ENCODE measurements around the gene UBE2G1.
A peak's percentile ranks its signal among the peaks of the same experiment; 100 is the strongest.
"Not testable (repeated sequence)": the region's sequence is repeated elsewhere in the genome, so short reads cannot be mapped to it uniquely, and the experiment has no call there.

Gene UBE2G1

DNA sequence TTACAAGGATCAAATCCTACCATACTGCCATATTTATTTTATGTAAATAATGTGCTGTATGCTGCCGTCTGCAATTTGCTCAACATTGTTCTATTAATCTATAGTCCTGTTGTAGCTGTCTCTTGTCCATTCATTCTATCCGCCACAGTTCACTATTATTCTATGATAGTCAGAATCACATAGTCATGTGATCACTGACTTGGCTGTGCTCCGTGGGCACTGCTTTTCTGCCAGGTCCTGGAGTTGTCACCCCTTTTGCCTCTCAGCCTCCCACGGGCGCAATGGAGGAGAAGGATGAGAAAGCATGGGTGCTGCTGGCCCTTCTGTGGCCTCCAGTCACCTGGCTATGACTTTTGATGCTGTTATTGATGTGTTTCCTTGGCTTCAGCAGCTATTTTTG is 65.4 kb downstream of the UBE2G1 start:
- no peak for DNase-seq (ENCODE audit: low spot score)

DNA sequence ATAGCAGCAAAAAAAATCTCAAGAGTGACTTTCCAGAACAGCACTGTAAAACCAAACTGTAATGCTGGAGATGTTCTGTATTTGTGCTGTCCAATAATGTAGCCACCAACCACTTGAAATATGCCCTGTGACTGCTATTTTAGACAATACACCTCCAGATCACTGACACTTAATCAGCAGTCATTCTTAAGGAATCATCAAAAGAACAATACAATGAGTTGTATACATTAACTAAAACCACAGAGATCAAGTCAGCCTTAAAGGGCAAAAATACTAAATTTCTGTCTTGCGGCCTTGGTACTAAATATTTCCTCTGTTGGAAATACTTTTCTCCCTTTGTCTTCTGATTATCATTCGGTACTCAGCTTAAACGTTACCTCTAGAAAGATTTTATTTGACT is 69.1 kb downstream of the UBE2G1 start:
- DNase-seq (ENCODE audit: low spot score), result no peak

DNA sequence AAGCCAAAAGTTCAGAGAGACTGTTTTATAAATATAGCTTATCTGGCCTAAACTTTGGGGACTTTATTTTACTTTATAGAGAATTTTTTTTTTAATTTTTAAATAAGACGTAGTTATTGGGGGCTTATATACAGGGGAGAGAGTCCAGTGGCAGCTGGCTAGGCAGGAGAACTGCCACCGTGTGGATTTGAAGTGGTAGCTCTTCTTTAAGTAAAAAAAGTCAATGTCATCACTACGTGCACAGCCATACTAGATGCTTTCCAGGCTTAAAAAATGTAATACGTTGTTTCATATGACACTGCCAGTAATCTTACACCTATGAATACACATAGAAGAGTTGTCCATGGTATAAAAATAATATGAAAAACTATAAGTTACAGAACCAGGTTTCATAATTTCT is 70.8 kb downstream of the UBE2G1 start:
- DNase-seq (ENCODE audit: low spot score), result no peak

DNA sequence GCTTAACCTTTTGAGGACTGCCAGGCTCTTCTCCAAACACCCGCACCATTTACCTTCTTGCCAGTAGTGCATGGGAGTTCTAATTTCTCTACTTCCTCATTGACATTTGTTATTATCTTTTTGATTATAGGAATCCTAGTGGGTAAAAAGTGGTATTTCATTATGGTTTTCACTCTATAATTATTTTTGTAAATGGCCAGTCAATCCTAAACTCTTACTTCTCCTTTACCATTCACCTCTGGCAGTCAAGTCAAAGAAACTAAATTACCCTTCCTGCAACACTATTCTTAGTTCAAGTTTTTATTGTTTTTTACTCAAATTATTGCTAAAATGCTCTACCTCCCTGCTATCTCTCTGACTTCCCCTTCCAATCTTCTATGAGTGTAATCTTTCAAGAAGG is 72.9 kb downstream of the UBE2G1 start:
- DNase-seq (ENCODE audit: low spot score), result no peak

DNA sequence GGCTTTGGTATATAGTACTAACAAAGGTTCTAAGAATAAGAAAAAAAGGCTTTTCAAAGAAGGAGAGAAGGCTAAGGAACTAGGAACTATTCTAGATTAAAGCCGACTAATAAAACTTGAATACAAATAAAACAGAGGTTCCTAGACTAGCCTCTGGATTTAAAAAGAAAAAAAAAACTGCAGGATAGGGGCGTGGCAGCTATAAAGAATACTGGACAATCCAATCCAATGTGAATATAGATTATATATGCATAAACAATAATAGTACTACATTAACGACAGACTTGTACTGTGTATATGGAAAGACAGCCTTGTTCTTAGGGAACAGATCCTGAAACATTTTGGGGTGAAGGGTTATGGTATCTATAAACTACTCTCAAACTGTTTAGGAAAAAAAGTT is 78.8 kb downstream of the UBE2G1 start:
- DNase-seq (ENCODE audit: low spot score), result no peak

DNA sequence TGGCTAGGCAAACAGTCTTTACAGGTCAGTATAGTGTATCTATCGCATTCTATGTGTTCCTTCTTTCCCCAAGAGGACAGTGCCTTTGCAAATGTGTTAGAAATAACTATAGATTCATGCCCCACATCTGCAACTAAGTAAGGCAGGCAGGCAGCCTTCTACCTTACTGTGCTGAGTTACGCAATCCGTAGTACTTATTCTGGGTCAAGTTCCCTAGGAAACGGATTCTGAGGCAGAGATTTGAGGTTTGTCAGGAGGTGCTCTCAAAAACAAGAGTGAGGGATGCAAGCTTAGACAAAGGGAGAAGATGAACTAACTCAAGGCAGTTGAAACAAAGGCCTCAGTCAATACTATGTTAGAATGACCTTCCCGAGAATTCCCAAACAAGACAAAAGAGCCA is 90.0 kb downstream of the UBE2G1 start:
- DNase-seq (ENCODE audit: low spot score), result no peak

DNA sequence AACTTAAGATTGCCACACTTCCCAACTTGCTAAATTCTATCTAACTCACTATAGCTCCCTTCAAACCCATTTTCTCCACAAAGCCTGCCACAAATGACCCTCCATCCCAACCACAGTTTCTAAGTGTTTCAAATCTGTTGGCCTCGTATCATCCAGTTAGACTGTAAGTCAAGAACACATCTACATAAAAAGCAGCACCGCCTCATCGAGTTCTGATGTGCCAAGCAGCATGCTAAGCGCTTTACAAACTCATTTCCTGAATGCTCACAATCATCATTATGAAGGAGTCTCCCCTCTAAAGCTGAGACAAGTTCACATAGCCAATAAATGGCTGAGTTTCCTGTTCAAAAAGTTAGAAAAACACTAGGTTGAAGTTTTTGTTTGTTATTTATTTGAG is 93.5 kb downstream of the UBE2G1 start:
- DNase-seq (ENCODE audit: low spot score), result no peak

DNA sequence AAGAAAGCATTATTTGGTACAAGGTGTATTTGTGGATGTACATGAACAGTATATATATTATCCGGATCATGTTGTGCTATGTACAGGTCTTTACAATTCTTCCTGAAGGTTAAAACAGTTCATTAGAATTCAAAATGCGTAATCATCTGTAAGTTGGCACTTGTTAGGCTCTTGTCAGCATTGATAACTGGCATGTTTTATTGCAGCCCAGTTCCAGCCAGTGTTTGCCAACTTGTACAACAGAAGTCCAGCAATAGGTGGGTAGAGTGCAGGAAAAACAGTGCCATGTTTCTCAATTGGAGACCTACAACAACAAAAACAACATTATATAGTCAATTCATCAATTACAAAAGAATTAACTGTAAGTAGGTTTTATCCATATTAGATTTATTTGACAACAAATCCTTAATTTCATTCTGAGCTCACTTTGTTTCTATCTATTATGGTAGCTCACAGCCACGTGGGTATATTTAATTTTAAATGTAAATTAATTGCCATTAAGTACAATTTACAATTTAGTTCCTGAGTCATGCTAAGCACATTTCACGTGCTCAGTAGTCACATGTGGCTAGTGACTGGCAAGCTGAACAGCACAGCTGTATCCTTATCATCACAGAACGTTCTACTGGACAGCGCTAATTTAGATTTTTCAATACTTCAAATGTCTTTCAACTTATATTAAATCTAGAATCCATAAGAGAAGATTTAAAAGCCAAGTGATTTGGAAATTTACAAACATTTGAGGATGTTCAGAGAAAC is 94.1 kb downstream of the UBE2G1 start:
- no peak for DNase-seq (ENCODE audit: low spot score)

DNA sequence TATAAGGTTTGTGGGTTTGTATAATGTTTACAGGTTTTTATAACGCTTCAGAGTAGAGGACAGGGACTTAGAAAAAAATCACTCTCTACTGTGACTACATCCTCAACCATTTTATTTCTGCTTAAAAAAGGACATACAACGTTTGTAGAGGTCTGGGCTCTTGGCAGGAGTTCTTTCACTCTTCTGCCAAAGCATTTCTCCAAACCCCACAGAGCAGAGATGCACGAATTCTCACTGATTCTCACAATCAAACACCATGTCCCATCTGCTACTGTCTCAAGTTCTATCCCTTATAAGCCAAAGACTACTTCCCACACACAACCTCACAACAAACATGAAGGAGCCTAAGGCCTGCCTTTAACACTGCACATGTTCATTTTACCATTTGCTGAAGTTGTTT is 95.7 kb downstream of the UBE2G1 start:
- DNase-seq (ENCODE audit: low spot score), result no peak

DNA sequence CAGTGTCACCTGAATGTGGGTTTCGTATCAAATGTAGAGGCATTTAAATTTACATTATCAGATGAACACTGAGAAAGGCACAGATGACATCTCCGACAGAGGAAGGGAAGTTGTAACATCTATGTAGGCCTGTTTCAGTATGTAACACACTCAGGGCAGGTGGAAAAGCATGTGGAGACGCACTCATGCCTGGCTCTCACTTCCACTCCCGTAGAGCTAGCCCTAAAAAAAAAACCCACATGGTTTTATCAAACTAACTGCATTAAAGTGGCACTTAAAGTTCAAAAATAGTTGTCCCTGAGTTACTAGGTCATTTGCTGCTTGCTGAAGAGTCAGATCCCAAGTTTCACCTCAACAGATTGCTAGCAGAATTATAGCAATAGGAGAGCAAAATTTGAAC is 96.6 kb downstream of the UBE2G1 start:
- no peak for DNase-seq (ENCODE audit: low spot score)

DNA sequence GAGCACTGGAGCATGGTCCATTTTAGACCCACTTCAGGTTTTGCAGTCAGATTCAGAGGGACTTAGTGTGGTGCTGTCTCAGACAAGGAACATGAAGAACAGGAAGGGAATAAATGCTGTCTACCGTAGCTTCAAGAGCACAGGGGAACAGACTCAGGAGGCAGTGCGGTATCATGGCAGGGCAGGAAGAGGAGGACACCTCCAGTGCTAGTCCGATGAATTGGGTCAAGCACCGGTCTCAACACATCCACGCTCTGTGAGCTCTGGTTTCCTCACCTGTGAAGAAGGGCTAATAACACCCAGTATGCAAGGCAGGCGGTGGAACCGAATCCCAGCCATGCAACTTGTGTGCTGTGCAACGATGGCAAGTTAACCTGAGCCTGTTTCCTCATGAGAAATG is 99.1 kb downstream of the UBE2G1 start:
- DNase-seq (ENCODE audit: low spot score), result no peak

DNA sequence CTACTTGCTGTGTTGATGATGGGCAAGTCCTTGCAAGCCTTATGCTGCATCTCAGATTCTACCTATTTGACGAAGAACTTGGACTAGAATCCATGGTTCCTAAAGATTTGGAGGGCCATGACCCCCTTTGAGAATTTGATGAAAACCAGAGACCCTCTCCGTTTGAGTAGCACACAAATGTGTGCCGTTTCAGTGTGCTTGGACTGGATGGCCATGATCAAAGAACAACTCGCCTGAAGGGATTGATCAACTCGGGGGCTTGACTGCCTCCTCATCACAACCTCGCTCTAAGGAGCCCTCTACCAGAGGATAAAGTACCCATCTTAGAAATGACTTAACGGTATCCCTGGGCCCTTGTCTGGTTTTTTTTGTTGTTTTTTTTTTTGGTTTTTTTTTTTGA is 99.9 kb downstream of the UBE2G1 start:
- no peak for DNase-seq (ENCODE audit: low spot score)

DNA sequence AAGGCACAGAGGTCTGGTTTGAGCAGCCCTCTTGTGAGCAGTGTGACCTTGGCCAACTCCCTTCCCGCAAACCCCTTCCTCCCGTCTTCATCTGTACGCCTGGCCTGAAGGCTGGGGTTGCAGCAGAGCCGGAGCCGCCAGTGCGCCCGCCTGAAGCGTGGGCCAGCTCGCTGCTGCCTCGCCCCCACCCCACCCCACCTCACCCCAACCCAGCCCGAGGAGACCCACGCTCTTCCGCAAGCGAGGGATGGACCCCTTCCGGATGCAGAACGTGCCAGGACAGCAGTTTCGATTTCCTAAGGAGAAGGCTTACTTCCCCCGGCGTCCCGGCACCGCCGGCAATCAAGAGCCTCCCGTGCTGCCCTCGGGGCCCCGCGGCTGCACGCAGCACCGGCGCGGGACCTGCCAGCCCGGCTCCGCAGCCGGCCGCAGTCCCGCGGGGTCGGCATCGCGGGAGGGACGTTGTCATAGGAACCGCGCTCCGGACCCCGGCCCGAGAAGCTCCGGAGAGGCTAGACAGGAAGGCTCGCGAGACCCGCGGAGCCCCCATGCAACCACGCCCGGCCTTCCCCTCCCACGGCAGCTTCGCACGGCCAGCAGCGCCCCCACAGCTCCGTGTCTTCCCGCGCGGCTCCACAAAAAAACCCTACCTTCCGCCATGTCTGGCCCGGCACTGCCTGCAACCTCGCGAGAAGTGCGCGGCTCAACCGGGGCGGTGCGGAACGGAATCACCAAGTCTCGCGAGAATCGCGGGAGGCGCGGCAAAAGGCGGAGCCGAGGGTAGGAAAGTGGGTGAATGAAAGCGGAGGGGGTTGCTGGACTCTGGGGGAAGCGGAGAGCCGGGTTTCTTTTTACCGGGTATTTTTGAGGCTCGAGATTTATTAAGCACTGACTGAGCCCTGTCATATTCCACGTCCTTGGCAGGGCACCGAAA is 102.9 kb downstream of the UBE2G1 start, which contains the start of gene ANKFY1:
Gene ANKFY1, minus strand, starts transcription at position 698 of the 934 bp plus-strand sequence. Its CDS starts 38 bp downstream, at position 660.
- peak; percentile 98 for DNase-seq (ENCODE audit: low spot score)

DNA sequence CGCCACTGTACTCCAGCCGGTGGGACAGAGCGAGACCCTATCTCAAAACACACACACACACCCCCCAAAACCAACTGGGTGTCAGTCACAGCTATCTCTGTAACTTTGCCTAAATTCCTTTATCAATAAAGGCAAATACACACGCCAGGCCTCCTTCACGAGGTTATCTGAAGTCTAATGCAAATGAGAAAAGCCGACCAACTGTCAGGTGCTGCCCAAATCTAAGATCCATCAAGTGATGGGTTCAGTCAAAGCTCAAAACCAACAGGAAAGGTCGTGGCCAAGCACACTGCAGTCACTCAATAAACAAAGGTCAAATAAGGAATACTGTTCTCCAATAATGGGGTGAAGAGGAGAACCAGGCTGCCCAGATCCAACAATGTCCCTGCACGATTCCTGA is 103.8 kb downstream of the UBE2G1 start:
- no peak for DNase-seq (ENCODE audit: low spot score)

DNA sequence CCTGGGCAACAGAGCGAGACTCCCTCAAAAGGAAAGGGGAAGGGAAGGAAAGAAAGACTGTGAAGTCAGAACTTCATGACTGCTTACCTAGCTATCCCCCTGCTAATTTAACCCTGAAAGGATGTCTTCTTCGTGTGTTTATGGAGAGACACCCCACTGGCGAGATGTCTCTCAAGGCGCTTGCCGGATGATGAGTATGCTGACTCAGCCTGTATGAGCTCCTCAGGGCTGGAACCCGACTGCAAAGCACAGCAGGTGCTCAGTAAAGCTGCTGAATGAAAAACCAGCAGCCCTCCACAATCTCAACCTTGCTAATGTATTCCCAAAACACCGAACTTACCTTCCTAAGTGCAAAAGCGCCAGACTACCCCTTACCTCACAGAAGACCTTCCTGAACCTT is 105.0 kb downstream of the UBE2G1 start:
- no peak for DNase-seq (ENCODE audit: low spot score)

DNA sequence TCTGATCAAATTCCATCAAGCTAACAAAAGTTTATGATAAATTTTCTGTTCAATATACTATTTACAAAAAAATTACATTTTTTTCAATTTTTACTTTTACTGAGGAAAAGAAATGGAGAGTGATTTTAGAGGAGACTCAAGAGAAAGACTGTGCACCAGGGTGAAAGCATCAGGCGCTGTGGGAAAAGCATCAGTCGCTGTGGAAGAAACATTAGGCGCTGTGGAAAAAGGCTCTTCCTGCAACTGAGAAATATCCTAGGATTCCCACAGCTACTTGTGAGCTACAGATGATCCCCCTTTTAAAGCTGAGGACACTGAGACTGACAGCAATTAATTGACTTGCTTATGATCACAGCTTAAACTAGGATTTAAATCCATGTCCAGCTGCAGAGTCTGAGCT is 107.6 kb downstream of the UBE2G1 start:
- DNase-seq (ENCODE audit: low spot score), result no peak

DNA sequence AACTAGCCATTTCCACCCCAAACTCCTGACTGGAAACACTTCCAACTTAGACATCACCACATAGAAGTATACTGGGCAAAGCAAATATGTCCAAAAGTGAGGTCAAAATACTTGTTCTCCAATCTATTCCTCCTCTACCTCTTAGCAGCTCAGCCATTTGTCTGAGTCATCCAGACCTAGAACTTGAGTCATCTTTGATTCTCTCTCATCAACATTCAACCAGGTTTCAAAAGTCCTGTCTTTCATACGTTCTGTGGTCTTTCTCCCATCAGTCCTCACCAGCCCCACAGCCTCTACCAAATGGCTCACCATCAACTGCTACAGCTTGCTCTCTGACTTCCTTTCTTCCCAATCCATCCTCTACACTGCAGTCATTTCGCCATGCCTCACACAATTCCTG is 109.5 kb downstream of the UBE2G1 start:
- no peak for DNase-seq (ENCODE audit: low spot score)

DNA sequence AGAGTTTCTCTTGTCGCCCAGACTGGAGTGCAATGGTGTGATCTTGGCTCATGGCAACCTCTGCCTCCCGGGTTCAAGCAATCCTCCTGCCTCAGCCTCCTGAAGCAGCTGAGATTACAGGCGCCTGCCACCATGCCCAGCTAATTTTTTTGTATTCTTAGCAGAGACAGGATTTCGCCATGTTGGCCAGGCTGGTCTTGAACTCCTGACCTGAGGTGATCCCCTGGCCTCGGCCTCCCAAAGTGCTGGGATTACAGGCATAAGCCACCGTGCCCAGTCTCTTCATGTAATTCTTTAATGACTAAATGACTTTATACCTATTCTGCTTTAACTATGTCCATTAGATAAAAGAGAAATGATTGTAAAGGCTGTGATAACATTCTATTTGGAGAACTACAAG is 111.2 kb downstream of the UBE2G1 start:
- not testable (repeated sequence) for DNase-seq (ENCODE audit: low spot score)

DNA sequence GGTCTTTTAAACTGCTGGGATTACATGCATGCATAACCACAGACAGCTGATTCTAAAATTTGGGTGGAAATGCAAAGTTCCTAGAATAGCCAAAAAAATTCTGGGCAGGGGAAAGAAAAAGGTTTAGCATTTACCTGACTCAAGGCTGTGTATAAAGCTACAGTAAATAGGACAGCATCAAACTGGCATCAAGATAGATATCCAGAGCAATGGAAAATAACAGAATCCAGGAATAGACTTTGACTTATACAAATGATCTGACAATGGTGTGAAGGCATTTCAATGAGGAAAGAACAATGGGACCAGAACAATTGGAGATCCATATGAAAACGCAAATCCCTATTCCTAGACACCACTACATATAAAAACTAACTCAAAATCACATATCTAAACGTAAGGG is 115.6 kb downstream of the UBE2G1 start:
- no peak for DNase-seq (ENCODE audit: low spot score)

DNA sequence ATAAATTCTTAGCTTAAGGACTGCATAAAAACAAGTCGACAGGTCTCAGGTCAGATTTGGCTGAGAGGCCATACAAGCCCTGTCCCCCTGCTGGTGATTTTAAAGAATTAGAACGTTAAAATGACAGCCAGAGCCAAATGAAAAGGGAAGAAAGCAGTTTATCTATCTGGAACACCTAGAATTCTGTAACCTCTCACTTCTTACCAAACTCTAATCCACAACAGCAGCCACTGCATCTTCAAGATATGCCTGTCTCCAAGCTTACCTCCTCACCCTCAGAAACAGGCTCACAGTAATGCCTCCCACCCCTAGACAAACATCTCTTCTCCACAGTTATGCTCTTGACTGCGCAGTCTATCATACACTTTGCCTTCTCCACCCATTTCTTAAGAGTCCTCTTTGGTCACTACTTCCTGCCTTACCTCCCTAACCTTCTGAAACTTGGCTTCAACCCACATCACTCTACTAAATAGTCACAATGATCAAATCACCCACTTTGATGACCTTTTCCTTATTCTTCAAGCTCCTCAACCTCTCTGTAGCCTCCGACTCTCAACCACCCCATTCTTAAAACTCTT is 116.9 kb downstream of the UBE2G1 start:
- DNase-seq (ENCODE audit: low spot score), result peak; percentile 65

DNA sequence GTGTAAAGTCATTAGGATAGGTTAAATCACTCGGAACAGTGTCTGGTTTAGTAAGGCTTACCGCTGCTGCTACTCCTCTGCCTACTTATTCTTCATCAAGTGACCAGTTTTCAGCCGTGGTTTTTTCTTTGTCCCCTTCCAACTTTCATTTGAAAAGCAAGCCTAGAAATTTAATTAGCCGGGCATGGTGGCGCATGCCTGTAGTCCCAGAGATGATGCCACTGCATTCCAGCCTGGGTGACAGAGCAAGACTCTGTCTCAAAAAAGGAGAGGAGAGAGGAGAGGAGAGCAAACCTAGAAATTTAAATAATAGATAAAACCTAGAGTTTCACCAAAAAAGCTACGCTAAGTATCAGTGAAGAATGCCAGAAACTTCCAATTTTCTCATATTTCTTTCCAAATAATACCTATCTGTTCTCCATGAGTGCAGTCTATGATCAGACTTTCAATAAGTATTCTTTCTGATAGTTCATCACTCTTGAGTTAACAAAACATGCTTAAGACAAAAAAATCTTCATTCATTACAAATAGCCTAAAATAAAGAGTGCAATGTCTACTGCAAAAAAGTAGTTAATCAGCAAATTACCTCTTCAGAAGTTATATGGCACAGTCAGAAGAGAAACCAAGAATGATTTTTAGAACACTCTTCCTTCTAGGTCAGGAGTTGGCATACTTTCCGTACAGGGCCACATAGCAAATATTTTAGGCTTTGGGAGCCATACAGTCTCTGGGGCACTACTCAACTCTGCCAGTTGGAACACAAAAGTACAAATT is 117.8 kb downstream of the UBE2G1 start:
- DNase-seq (ENCODE audit: low spot score), result no peak

DNA sequence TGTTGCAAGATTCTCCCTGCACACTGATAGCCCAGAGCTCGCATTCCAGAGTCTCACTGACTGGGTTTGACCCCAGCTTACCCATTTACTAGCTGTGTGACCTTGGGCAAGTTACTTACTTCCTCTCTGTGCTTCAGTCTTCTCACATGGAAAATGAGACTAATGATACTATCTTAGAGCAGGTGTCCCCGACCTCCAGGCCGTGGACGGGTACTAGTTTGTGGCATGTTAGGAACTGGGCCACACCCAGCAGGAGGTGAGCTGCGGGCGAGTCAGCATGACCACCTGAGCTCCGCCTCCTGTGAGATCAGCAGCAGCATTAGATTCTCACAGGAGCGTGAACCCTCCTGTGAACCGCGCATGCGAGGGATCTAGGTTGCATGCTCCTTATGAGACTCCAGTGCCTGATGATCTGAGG is 118.5 kb downstream of the UBE2G1 start:
- no peak for DNase-seq (ENCODE audit: low spot score)
